ENCODE data around the gene ALG14.
A peak's percentile ranks its signal among the peaks of the same experiment; 100 is the strongest.
"Not testable (repeated sequence)": the region's sequence is repeated elsewhere in the genome, so short reads cannot be mapped to it uniquely, and the experiment has no call there.

The ALG14 gene

DNA sequence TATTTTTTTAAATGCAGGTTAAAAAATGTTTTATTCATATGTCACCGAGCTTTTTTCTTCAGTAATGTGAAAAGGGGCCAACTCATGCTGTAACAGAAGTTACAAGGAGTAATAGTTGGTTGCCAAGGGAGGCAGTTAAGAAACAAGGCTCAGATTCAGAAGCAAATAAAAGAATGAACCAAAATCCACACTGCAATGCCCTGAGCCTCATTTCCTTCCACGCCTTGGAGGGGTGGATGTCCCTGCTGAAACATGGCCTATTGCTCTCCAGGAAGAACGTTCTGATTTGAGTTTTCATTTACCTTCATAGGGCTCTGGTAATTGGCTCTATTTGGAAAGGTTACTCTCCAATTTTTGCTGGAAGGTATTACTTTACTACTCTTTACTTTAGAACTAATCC lies 24.4 kb downstream of the ALG14 start:
- H3K4me1 ChIP-seq (ENCODE audit: insufficient read depth, poor library complexity, severe bottlenecking), result no peaks in the 10 kb centered on the region
- TF ChIP-seq, protein P1, sequence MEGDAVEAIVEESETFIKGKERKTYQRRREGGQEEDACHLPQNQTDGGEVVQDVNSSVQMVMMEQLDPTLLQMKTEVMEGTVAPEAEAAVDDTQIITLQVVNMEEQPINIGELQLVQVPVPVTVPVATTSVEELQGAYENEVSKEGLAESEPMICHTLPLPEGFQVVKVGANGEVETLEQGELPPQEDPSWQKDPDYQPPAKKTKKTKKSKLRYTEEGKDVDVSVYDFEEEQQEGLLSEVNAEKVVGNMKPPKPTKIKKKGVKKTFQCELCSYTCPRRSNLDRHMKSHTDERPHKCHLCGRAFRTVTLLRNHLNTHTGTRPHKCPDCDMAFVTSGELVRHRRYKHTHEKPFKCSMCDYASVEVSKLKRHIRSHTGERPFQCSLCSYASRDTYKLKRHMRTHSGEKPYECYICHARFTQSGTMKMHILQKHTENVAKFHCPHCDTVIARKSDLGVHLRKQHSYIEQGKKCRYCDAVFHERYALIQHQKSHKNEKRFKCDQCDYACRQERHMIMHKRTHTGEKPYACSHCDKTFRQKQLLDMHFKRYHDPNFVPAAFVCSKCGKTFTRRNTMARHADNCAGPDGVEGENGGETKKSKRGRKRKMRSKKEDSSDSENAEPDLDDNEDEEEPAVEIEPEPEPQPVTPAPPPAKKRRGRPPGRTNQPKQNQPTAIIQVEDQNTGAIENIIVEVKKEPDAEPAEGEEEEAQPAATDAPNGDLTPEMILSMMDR (IDR thresholded peaks at IDR 0.05; ENCODE audit: poor library complexity, severe bottlenecking), result no peak
- ATAC-seq (ENCODE audit: low read depth) (no peak), DNase-seq (ENCODE audit: low spot score) (no peak)
- H3K36me3 ChIP-seq (ENCODE audit: low read depth), result no peaks in the 10 kb centered on the region
- H3K27me3 ChIP-seq (ENCODE audit: insufficient read depth, poor library complexity, severe bottlenecking), result no peaks in the 10 kb centered on the region
- H3K4me3 ChIP-seq (ENCODE audit: severe bottlenecking), result no peak overlapping the region
- no peaks in the 10 kb centered on the region for H3K9me3 ChIP-seq (ENCODE audit: severe bottlenecking)
- H3K27ac ChIP-seq (ENCODE audit: poor library complexity, severe bottlenecking), result no peak overlapping the region

DNA sequence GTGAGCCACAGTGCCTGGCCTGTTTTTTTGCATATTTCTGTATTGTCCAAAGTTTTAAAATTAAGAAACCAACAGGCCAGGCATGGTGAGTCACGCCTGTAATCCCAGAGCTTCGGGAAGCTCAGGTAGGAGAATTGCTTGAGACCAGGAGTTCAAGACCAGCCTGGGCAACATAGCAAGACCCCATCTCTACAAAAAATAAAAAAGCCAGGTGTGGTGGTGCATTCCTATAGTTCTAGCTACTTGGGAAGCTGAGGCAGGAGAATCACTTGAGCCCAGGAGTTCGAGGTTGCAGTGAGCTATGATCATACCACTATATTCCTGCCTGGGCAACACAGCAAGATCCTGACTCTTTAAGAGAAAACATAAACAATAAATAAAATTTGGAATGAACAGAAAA lies 25.1 kb downstream of the ALG14 start:
- not testable (repeated sequence) for H3K27me3 ChIP-seq (ENCODE audit: insufficient read depth, poor library complexity, severe bottlenecking); ATAC-seq (ENCODE audit: low read depth); H3K4me3 ChIP-seq (ENCODE audit: severe bottlenecking); H3K9me3 ChIP-seq (ENCODE audit: severe bottlenecking); DNase-seq (ENCODE audit: low spot score); H3K4me1 ChIP-seq (ENCODE audit: insufficient read depth, poor library complexity, severe bottlenecking); H3K27ac ChIP-seq (ENCODE audit: poor library complexity, severe bottlenecking); H3K36me3 ChIP-seq (ENCODE audit: low read depth)

DNA sequence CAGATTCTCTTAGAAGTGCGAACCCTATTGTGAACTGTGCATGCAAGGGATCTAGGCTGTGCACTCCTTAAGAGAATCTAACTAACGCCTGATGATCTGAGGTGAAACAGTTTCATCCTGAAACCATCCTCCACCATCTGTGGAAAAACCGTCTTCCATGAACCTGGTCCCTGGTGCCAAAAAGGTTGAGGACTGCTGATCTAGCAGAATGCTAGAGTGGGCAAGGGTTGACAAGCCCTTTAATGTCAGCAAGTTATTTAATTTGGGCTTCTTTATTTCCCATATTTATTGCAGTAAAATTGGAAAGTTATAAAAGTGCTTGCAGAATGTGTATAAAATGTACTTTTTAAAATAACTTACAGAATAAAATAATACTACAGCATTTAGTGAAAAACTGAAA lies 26.4 kb downstream of the ALG14 start:
- no peaks in the 10 kb centered on the region for H3K27me3 ChIP-seq (ENCODE audit: insufficient read depth, poor library complexity, severe bottlenecking)
- H3K4me3 ChIP-seq (ENCODE audit: severe bottlenecking), result no peak overlapping the region
- ATAC-seq (ENCODE audit: low read depth) (no peak), DNase-seq (ENCODE audit: low spot score) (no peak)
- H3K36me3 ChIP-seq (ENCODE audit: low read depth), result no peaks in the 10 kb centered on the region
- no peak overlapping the region for H3K27ac ChIP-seq (ENCODE audit: poor library complexity, severe bottlenecking)
- no peaks in the 10 kb centered on the region for H3K4me1 ChIP-seq (ENCODE audit: insufficient read depth, poor library complexity, severe bottlenecking)
- TF ChIP-seq, protein P1 (IDR thresholded peaks at IDR 0.05; ENCODE audit: poor library complexity, severe bottlenecking), result no peak
- H3K9me3 ChIP-seq (ENCODE audit: severe bottlenecking), result no peaks in the 10 kb centered on the region

DNA sequence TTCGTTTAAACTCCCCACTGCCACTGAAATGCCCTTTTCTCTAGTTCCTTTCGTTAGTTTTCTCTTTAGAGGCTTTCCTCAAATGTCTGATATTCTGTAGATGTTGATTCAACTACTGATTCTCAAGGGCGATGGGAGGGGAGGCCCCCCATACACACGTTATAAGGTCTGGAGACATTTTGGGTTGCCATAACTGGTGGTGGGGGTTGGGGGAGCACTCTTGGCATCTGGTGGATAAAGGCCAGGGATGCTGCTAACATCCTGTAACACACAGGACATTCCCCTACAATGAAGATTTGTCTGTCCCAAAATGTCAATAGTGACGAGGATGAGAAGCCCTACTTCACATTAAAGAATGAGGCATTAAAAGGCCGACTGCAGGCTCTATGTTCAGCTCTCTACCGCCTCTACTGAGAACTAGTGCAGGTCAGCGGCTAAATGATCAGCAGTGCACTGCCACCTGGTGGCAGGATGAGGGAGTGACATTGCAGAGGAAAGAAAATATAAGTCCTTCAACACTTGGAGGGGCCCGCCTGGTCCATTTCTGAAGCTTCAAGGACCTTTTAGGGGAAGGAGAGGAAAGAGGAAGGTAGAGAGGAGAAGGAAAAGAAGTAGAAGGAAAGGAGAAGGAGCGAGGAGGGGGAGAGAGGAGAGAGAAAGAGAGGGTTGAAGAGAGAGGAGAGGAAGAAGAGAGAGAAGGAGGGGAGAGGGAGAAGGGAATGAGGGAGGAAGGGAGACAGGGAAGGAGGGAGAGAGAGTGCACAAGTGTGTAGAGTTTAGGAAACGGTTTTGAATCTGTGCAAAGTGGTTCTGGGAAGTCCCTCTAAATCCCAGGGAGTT lies 29.4 kb downstream of the ALG14 start:
- Histone ChIP-seq H3K9me3 (ENCODE audit: severe bottlenecking) (no peaks in the 10 kb centered on the region), H3K27me3 (ENCODE audit: insufficient read depth, poor library complexity, severe bottlenecking) (no peaks in the 10 kb centered on the region), H3K36me3 (ENCODE audit: low read depth) (no peaks in the 10 kb centered on the region), H3K27ac (ENCODE audit: poor library complexity, severe bottlenecking) (no peak overlapping the region), H3K4me1 (ENCODE audit: insufficient read depth, poor library complexity, severe bottlenecking) (peaks cover 18% of the 10 kb centered on the region), H3K4me3 (ENCODE audit: severe bottlenecking) (no peak overlapping the region)
- TF ChIP-seq, protein P1 (IDR thresholded peaks at IDR 0.05; ENCODE audit: poor library complexity, severe bottlenecking), result peak; percentile 98
- peak; percentile 59 for DNase-seq (ENCODE audit: low spot score)
- ATAC-seq (ENCODE audit: low read depth), result peak; percentile 57; the same call in 2 of the 3 replicates

DNA sequence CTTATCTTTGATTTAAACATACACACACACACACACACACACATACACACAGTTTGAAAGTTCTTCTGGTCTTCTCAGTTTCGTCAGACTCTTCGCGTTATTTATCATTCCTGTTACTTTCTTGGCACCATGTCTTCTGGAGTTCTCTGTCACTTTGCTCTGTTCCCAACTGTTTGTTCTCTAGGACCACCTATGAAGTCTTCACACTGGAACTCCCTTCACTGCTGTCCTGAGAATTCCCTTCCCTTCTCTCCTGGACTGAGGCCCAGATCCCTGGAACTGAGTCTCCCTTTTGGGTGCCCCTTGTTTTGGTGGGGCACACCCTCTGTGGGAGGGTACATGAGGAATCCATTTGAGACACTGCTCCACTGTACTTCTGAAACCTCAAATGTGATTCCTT lies 30.5 kb downstream of the ALG14 start:
- Histone ChIP-seq H3K4me3 (ENCODE audit: severe bottlenecking) (no peak overlapping the region), H3K4me1 (ENCODE audit: insufficient read depth, poor library complexity, severe bottlenecking) (peaks cover 18% of the 10 kb centered on the region), H3K27me3 (ENCODE audit: insufficient read depth, poor library complexity, severe bottlenecking) (no peaks in the 10 kb centered on the region), H3K9me3 (ENCODE audit: severe bottlenecking) (no peaks in the 10 kb centered on the region), H3K27ac (ENCODE audit: poor library complexity, severe bottlenecking) (no peak overlapping the region), H3K36me3 (ENCODE audit: low read depth) (no peaks in the 10 kb centered on the region)
- TF ChIP-seq, protein P1 (IDR thresholded peaks at IDR 0.05; ENCODE audit: poor library complexity, severe bottlenecking), result no peak
- DNase-seq (ENCODE audit: low spot score), result no peak
- no peak for ATAC-seq (ENCODE audit: low read depth)
